Brain microvascular endothelial cell (primary cell): ENCODE results near the gene TRAPPC2.
A peak's percentile ranks its signal among the peaks of the same experiment; 100 is the strongest.
"Not testable (repeated sequence)": the region's sequence is repeated elsewhere in the genome, so short reads cannot be mapped to it uniquely, and the experiment has no call there.

Experiments
- DNase-seq: peaks from one replicate; pipeline ENCODE4 v3.0.0-alpha.2; 2020
- H3K27ac ChIP-seq: fragments of 250-450 bp; sonication (Bioruptor Pico); 2 replicates; pipeline ENCODE4 v1.5.1; 2020; ENCODE audit warnings: mild to moderate bottlenecking, moderate library complexity
- H3K27me3 ChIP-seq: fragments of 250-450 bp; sonication (Bioruptor Pico); replicated peaks from 2 replicates; pipeline ENCODE4 v1.5.1; 2020; ENCODE audit warnings: mild to moderate bottlenecking
- H3K36me3 ChIP-seq: fragments of 250-450 bp; sonication (Bioruptor Pico); replicated peaks from 2 replicates; pipeline ENCODE4 v1.5.1; 2020; ENCODE audit warnings: mild to moderate bottlenecking
- H3K4me3 ChIP-seq: 2 replicates; pipeline ENCODE4 v1.5.1; 2011; ENCODE audit warnings: low read depth, mild to moderate bottlenecking, control low read depth, low read length, moderate library complexity
- in situ Hi-C: cut with HindIII; loops from 2 replicates; pipeline ENCODE4 v1.10.0; 2017; ENCODE audit warnings: low sequenced_read_pairs, low pct_ligation_motif_present
- TF ChIP-seq, protein P1 (sequence below): IDR thresholded peaks from 2 replicates; pipeline ENCODE4 v1.5.1; 2011; ENCODE audit warnings: low read depth, mild to moderate bottlenecking, moderate library complexity, low read length, control low read depth, inconsistent platforms; ENCODE audit errors: missing control alignments

The TRAPPC2 gene

DNA sequence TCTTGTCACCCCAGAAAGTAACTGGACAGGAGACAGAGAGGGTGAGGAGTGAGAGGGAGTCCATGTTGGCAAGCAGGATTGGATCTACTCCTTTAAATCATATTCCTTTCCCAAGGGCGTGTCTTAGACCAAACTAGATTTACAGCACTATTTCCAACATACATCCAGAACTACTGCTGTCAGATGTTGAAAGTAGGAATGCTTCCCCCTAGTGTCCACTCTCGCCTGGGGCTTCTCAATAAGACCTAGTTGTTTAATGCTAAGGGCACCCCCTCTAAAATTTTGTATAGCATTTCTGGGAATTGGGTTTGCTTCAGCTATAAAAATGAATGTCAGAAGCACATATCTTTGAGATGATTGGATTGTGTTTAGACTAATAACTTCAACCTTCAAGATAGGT is 13.4 kb upstream of the TRAPPC2 start:
- no peak overlapping the region for H3K27ac ChIP-seq
- no peaks in the 10 kb centered on the region for H3K27me3 ChIP-seq
- H3K36me3 ChIP-seq = peaks cover 2% of the 10 kb centered on the region
- TF ChIP-seq, protein P1, sequence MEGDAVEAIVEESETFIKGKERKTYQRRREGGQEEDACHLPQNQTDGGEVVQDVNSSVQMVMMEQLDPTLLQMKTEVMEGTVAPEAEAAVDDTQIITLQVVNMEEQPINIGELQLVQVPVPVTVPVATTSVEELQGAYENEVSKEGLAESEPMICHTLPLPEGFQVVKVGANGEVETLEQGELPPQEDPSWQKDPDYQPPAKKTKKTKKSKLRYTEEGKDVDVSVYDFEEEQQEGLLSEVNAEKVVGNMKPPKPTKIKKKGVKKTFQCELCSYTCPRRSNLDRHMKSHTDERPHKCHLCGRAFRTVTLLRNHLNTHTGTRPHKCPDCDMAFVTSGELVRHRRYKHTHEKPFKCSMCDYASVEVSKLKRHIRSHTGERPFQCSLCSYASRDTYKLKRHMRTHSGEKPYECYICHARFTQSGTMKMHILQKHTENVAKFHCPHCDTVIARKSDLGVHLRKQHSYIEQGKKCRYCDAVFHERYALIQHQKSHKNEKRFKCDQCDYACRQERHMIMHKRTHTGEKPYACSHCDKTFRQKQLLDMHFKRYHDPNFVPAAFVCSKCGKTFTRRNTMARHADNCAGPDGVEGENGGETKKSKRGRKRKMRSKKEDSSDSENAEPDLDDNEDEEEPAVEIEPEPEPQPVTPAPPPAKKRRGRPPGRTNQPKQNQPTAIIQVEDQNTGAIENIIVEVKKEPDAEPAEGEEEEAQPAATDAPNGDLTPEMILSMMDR = peak; percentile 75
- in situ Hi-C loops = no loop called here
- peak; percentile 39 for DNase-seq
- H3K4me3 ChIP-seq = no peak overlapping the region

DNA sequence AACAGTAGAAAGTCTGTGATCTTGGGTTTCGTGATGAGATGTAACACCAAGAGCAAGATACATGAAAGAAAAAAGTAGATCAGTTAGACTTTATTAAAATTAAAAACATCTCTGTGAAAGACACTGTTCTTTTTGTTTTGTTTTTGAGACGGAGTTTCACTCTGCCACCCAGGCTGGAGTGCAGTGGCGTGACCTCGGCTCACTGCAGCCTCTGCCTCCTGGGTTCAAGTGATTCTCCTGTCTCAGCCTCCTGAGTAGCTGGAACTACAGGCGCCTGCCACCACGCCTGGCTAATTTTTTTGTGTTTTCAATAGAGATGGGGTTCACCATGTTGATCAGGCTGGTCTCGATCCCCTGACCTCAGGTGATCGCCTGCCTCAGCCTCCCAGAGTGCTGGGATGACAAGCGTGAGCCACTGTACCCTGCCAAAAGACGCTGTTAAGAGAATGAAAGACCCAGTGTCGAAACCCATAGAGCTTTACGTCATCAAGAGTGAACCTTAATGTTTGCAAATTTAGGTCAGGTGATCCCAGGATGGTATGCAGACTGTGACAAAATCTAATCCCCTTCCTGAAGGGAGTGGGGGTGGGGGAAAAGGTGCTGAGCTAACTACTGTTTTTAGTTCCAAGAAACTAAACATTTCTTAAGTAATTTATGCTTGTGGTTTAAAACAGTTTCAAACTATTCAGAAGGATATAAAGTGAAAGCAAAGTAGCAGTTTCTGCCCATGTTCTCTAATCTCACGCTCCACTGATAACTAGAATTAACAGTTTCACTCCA is 8.2 kb upstream of the TRAPPC2 start:
- in situ Hi-C loops = no loop called here
- TF ChIP-seq, protein P1 = no peak
- Histone ChIP-seq H3K27me3 (no peaks in the 10 kb centered on the region), H3K4me3 (no peak overlapping the region), H3K36me3 (no peaks in the 10 kb centered on the region), H3K27ac (no peak overlapping the region)
- no peak for DNase-seq

DNA sequence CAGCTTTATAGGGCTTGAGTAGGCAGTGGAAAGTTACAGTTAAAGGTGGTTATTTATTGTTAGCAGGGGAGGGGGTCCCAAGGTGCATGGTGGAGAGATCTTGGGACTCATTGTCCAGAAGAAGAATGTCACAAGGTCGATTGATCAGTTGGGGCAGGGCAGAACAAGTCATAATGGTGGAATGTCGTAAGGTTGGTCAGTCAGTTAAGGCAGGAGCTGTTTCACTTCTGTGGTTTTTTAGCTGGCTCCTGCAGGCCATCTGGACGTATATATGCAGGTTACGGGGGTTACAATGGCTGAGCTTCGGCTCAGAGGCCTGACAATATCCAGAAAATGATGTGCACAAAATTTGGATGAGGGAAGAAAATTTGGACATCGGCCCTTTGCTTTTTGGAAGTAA is 7.3 kb upstream of the TRAPPC2 start:
- Histone ChIP-seq H3K27me3 (no peaks in the 10 kb centered on the region), H3K27ac (no peak overlapping the region), H3K4me3 (no peak overlapping the region), H3K36me3 (no peaks in the 10 kb centered on the region)
- DNase-seq = no peak
- TF ChIP-seq, protein P1 = no peak
- in situ Hi-C loops = no loop called here

DNA sequence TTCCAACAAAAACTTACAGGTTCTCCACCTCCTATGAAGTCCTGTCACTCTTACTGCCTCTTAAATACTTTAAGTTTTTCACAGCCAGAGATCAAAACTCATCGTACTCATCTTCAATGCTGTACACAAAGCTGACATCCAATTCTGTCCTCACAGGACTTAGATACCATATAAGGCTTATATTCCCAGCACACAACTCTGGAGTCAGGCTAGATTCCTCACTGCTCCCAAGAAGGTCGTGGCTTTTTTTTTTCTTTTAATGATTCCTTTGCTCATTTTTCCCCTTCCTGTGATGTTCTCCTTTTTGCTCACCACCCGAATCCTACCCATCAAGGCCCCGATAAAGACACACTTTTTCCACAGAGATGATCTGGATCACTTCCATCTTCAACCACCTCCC is 914 bp downstream of the TRAPPC2 start:
- in situ Hi-C loops = no loop called here
- no peak for DNase-seq
- Histone ChIP-seq H3K36me3 (no peaks in the 10 kb centered on the region), H3K27me3 (no peaks in the 10 kb centered on the region), H3K27ac (no peak overlapping the region), H3K4me3 (peak overlapping the region; percentile 72)
- TF ChIP-seq, protein P1 = no peak

DNA sequence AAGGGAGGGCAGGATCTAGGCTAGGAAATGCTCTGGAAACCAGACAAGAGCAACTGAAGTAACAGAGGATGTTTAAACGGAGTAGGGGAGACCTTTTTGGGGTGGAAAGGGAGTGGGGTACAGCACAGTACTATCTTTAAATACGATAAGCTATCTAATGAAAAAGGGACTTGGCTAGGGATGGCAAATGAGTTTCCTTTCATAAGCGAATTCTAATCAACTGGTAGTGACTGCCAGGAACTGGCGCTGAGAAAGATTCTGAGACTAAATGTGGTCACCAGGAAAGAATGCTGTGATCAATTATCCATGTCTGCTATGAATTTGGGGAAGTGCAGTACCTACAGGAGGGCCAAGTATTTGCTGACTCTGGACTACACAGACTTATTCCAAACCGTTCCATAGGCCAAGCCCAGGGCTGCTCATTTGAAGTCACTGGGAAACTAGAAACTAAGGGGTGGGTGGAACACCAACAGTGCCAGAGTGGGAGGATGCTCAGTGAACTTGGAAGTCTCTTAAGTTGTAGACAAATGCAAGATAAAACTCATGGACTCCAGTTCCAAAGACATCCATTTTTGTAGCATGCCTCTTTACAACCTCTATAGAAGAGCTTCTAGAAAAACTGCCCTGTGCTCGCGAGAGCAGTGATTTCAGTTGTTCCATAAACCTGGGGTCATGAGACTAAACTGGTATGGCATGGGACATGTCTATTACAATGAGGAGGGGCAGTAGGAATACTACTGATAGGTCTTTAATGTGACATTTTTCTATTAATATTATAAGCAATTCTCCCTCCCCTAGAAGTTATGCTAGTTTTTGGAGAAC is 2.0 kb downstream of the TRAPPC2 start:
- Histone ChIP-seq H3K27me3 (no peaks in the 10 kb centered on the region), H3K36me3 (no peaks in the 10 kb centered on the region), H3K4me3 (no peak overlapping the region), H3K27ac (no peak overlapping the region)
- in situ Hi-C loops = no loop called here
- TF ChIP-seq, protein P1 = no peak
- DNase-seq = no peak

DNA sequence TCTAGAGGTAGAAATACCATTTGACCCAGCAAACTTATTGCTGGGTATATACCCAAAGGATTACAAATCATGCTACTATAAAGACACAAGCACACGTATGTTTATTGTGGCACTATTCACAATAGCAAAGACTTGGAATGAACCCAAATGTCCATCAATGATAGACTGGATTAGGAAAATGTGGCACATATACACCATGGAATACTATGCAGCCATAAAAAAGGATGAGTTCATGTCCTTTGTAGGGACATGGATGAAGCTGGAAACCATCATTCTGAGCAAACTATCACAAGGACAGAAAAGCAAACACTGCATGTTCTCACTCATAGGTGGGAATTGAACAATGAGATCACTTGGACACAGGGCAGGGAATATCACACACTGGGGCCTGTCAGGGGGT is 3.9 kb downstream of the TRAPPC2 start:
- H3K27ac ChIP-seq, H3K27me3 ChIP-seq, in situ Hi-C loops, H3K36me3 ChIP-seq, H3K4me3 ChIP-seq, DNase-seq: not testable (repeated sequence)

DNA sequence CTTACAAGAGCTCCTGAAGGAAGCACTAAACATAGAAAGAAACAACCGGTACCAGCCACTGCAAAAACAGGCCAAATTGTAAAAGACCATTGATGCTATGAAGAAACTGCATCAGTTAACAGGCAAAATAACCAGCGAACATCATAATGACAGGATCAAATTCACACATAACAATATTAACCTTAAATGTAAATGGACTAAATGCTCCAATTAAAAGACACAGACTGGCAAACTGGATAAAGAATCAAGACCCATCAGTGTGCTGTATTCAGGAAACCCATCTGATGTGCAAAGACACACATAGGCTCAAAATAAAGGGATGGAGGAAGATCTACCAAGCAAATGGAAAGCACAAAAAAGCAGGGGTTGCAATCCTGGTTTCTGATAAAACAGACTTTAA is 7.8 kb downstream of the TRAPPC2 start:
- H3K36me3 ChIP-seq, DNase-seq, H3K27me3 ChIP-seq, in situ Hi-C loops, H3K27ac ChIP-seq, H3K4me3 ChIP-seq: not testable (repeated sequence)

DNA sequence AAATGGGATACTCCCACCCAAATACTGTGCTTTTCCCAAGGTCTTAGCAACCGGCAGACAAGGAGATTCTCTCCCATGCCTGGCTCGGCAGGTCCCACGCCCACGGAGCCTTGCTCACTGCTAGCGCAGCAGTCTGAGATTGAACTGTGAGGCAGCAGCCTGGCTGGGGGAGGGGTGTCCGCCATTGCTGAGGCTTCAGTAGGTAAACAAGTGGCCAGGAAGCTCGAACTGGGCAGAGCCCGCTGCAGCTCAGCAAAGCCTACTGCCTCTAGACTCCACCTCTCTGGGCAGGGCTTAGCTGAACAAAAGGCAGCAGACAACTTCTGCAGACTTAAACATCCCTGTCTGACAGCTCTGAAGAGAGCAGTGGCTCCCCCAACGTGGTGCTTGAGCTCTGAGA is 9.5 kb downstream of the TRAPPC2 start:
- in situ Hi-C loops, H3K27ac ChIP-seq, H3K36me3 ChIP-seq, H3K27me3 ChIP-seq, H3K4me3 ChIP-seq: not testable (repeated sequence)
- peak; percentile 10 for DNase-seq
